Measurements from ENCODE around the gene CLEC4E.

DNA sequence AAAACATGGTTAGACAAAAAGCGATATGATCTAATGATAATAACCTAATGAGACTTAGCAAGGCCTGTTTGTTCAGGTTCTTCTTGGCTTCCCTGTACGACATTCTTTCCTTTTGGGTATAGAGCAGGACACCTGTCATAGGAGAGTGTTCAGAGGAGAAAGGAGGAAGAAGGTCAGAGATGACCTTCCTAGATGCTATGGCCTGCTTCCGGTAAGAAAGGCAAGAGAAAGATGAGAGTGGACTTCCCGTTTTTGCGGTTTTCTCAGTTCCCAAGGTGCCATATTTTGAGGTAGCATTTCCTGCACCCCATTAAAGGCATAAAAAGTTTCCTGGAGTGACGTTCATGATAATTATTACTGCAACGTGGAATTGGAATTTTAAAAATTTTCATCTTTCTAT, 8.7 kb downstream of the CLEC4E start:
- no peak for TF ChIP-seq FOXK2 (IDR thresholded peaks at IDR 0.05)
- no peak for TF ChIP-seq CEBPB (IDR thresholded peaks at IDR 0.05; ENCODE audit: borderline replicate concordance, low read depth, low read length)
- no peak for TF ChIP-seq EHMT2 (IDR thresholded peaks at IDR 0.05; ENCODE audit: borderline replicate concordance, low read depth, low read length)
- TF ChIP-seq CC2D1A (CRISPR knock-in tag; IDR thresholded peaks at IDR 0.05), result no peak
- TF ChIP-seq, protein P1, sequence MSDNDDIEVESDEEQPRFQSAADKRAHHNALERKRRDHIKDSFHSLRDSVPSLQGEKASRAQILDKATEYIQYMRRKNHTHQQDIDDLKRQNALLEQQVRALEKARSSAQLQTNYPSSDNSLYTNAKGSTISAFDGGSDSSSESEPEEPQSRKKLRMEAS (IDR thresholded peaks at IDR 0.05), result no peak
- TF ChIP-seq TARDBP (CRISPR knock-in tag; IDR thresholded peaks at IDR 0.05), result no peak
- no peak for TF ChIP-seq CTCF (CRISPR knock-in tag; IDR thresholded peaks at IDR 0.05)
- TF ChIP-seq, protein P2, sequence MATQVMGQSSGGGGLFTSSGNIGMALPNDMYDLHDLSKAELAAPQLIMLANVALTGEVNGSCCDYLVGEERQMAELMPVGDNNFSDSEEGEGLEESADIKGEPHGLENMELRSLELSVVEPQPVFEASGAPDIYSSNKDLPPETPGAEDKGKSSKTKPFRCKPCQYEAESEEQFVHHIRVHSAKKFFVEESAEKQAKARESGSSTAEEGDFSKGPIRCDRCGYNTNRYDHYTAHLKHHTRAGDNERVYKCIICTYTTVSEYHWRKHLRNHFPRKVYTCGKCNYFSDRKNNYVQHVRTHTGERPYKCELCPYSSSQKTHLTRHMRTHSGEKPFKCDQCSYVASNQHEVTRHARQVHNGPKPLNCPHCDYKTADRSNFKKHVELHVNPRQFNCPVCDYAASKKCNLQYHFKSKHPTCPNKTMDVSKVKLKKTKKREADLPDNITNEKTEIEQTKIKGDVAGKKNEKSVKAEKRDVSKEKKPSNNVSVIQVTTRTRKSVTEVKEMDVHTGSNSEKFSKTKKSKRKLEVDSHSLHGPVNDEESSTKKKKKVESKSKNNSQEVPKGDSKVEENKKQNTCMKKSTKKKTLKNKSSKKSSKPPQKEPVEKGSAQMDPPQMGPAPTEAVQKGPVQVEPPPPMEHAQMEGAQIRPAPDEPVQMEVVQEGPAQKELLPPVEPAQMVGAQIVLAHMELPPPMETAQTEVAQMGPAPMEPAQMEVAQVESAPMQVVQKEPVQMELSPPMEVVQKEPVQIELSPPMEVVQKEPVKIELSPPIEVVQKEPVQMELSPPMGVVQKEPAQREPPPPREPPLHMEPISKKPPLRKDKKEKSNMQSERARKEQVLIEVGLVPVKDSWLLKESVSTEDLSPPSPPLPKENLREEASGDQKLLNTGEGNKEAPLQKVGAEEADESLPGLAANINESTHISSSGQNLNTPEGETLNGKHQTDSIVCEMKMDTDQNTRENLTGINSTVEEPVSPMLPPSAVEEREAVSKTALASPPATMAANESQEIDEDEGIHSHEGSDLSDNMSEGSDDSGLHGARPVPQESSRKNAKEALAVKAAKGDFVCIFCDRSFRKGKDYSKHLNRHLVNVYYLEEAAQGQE (IDR thresholded peaks at IDR 0.05; ENCODE audit: borderline replicate concordance in 1 of 2, low read depth in 1 of 2, low read length in 2 of 2), result no peak
- TF ChIP-seq, protein P3, sequence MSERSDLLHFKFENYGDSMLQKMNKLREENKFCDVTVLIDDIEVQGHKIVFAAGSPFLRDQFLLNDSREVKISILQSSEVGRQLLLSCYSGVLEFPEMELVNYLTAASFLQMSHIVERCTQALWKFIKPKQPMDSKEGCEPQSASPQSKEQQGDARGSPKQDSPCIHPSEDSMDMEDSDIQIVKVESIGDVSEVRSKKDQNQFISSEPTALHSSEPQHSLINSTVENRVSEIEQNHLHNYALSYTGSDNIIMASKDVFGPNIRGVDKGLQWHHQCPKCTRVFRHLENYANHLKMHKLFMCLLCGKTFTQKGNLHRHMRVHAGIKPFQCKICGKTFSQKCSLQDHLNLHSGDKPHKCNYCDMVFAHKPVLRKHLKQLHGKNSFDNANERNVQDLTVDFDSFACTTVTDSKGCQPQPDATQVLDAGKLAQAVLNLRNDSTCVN (CRISPR knock-in tag; IDR thresholded peaks at IDR 0.05; ENCODE audit: borderline replicate concordance), result no peak
- no peak for TF ChIP-seq ETV6 (CRISPR knock-in tag; conservative IDR thresholded peaks at IDR 0.05)
- no peak for TF ChIP-seq NFYC (CRISPR knock-in tag; IDR thresholded peaks at IDR 0.05)
- no peak for TF ChIP-seq MAFK (conservative IDR thresholded peaks at IDR 0.05 in 1 of 2, IDR thresholded peaks at IDR 0.05 in 1 of 2; ENCODE audit: low read length in 2 of 2)
